Omental fat pad (tissue), 4 donors: ENCODE measurements around the gene LTB4R. TPM values are rescaled to one million over a fixed set of nuclear protein-coding genes. Genes with fewer than 3 reads are reported as not detected.

ENCODE experiments used
- ATAC-seq: fragments of 150-250 bp; one replicate; pipeline ENCODE4 v1.9.1; 2016; ENCODE audit warnings: mild to moderate bottlenecking, moderate library complexity; ENCODE audit not compliant: low FRiP score
- DNase-seq: peaks from one replicate; pipeline ENCODE4 v3.0.0-alpha.2; 2019; ENCODE audit warnings: low spot score
- total RNA-seq, 4 donors: library from RNA; depleted of rRNA; stranded (reverse); fragments of >200 nt; gene quantifications; one replicate each; pipeline ENCODE4 v1.1.0, GENCODE V29; 2016
- TF ChIP-seq, protein P1 (sequence below), 3 donors: fragments of 450-650 bp; IDR thresholded peaks; one replicate each; pipeline ENCODE4 v1.5.1; 2016 to 2017; ENCODE audit warnings: antibody characterized with exemption in 3 of 3, mild to moderate bottlenecking in 3 of 3, moderate library complexity in 2 of 3

The LTB4R gene
- total RNA-seq, 4 donors from 2014 or later = 5.0 to 16.7 (median 12.6) TPM

DNA sequence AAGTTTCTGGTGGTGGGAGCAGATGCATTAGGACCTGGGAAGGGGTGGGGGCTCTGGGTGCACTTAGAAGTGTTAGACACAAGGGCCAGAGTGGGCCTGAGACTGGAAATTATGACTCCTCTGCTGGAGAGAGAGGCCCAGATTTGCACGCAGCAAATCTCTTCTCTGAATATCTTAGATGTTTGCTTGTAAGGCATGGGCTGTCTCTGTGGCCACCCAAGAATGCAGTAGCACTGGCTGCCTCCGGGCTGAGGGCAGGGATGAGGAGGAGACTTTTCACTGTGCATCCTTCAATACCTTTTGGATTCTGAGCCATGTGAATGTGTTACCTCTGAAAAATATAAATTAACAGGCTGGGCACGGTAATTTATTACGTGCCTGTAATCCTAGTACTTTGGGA is 26.0 kb upstream of the LTB4R start:
- no peak for ATAC-seq
- DNase-seq = no peak
- TF ChIP-seq, protein P1, sequence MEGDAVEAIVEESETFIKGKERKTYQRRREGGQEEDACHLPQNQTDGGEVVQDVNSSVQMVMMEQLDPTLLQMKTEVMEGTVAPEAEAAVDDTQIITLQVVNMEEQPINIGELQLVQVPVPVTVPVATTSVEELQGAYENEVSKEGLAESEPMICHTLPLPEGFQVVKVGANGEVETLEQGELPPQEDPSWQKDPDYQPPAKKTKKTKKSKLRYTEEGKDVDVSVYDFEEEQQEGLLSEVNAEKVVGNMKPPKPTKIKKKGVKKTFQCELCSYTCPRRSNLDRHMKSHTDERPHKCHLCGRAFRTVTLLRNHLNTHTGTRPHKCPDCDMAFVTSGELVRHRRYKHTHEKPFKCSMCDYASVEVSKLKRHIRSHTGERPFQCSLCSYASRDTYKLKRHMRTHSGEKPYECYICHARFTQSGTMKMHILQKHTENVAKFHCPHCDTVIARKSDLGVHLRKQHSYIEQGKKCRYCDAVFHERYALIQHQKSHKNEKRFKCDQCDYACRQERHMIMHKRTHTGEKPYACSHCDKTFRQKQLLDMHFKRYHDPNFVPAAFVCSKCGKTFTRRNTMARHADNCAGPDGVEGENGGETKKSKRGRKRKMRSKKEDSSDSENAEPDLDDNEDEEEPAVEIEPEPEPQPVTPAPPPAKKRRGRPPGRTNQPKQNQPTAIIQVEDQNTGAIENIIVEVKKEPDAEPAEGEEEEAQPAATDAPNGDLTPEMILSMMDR (IDR thresholded peaks at IDR 0.05) = no peak

DNA sequence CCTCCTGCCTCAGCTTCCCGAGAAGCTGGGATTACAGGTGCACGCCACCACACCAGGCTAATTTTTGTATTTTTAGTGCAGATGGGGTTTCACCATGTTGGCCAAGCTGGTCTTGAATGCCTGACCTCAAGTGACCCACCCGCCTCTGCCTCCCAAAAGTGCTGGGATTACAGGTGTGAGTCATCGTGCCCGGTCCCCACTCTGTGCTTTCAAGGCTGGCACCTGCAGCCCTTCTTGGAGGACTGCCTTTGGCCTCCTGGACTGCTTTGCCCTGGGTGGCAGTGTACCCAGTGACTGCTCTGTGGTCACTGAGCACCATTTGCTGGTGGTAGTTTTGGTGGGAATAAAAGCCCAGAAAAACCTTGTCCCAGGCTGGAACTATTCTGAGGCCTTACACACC is 24.3 kb upstream of the LTB4R start:
- no peak for DNase-seq
- ATAC-seq = no peak
- TF ChIP-seq, protein P1 (IDR thresholded peaks at IDR 0.05) = no peak

DNA sequence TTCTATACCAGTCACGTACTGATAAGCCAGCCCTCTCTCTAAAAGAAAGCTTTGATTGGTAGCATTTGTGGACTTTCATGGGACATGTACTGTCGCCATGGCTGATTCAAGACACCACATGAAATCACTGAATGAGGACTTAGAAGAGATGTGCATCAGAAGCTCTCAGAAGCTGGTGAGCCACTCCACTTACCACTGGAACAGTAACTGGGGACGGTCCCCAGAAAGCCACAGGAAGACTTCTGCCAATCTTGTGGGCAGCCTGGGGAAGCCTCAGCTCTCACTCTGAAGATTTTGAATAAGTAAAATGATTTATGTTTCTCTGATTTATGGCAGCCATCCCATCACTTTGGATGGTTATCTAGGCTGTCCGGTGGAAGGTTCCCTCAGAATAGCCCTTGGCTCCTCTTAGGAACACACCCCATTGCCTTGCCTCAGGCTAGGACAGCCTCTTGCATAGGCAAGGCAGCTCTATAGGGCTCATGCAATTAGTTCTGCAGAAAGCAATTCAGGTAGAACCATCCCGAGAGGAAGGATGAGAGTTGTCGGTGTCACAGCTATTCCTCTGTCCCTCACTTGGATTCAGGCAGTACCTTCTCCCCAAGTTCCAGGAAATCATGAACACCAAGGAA is 21.5 kb upstream of the LTB4R start:
- ATAC-seq = no peak
- TF ChIP-seq, protein P1 (IDR thresholded peaks at IDR 0.05) = no peak
- DNase-seq = no peak

DNA sequence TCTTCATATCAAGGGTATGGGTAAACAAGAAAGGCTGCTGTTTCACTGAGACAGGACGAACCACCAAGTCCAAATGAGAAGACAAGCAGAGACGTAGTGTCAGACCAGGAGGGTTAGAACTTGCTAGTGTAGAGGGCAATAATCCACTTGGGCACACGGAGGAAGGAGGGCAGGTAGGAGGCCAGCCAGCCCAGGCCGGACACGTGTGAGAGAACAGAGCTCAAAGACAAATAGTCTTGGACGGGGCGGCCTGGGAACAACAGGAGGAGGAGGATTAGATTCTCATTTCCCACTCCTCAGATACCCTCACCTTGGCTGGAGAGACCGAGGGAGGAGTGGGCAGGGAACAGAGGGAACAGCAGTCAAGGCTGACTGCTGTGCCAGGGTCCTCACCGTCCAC is 20.6 kb upstream of the LTB4R start:
- DNase-seq = no peak
- no peak for ATAC-seq
- TF ChIP-seq, protein P1 (IDR thresholded peaks at IDR 0.05) = no peak

DNA sequence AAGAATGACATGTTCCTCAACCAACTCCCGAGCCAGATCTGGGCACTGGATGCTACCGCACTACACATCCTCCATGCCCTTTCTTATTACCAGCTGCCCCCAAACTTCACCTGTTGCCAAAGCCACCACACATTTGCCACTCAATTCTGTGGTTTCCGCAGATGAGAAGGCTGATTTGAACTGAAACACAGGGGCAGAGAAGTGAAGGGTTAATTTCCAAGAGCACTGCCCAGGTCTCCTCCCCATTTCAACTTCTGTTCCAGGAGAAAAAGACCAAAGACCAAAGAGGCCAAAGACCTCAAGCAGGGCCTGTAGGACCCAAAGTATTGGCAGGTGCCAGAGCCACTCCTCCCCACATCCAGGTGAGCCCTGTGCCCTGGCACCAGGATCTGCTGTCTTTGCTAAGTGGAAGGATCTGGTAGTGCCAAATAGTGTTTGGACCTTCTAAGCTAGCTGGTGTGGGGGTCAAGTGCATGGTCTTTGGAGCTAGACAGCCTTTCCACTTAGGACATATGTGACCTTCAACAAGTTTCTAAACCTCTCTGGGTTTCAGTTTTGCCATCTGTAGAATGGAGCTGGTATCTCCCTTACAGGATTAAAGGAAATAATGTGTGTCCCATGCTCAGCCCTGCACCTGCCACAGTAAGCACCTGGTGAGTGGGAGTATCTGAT is 19.7 kb upstream of the LTB4R start:
- TF ChIP-seq, protein P1 (IDR thresholded peaks at IDR 0.05) = no peak
- no peak for DNase-seq
- ATAC-seq = no peak

DNA sequence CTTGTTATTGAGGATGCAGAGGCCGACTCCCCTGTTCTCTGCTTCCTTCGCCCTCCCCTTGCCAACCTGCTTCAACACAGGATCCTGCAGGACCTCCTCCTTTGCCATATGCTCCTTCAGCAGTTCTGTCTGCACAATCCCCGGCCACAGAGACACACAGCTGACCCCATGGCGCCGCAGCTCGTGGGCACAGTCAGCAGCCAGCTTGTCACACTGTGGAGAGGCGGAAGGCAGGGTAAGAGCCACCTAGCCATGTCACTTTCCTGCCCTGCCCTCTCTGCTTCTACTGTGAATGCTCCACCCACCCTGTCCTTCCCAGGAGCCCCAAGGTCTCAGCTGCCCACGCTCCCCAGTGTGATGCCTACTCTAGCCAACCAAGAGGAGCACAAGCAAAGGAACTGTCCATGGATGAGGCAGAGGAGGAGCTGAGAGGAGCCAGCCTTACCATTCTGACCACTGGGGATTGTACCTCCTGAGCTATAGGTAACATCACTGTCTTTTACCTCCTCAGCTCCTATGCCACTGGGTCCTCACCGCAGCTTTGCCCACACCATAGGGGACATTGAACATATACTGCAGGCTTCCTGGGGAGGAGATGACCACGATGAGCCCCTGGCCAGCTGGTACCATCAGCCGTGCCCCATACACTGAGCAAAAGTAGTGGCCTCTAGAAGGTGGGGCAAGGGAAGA is 19.0 kb upstream of the LTB4R start:
- DNase-seq (no peak), ATAC-seq (no peak)
- TF ChIP-seq, protein P1 (IDR thresholded peaks at IDR 0.05) = no peak
